ENCODE results near the gene C3orf20. TPM values are rescaled to one million over a fixed set of nuclear protein-coding genes. Genes with fewer than 3 reads are reported as not detected.

Gene C3orf20
- total and polyA plus RNA-seq, 9 of the 15 experiments (the other 6 are each of a cell fraction or from before 2014, with no cell fraction given): 0.04 TPM; not detected in 8

DNA sequence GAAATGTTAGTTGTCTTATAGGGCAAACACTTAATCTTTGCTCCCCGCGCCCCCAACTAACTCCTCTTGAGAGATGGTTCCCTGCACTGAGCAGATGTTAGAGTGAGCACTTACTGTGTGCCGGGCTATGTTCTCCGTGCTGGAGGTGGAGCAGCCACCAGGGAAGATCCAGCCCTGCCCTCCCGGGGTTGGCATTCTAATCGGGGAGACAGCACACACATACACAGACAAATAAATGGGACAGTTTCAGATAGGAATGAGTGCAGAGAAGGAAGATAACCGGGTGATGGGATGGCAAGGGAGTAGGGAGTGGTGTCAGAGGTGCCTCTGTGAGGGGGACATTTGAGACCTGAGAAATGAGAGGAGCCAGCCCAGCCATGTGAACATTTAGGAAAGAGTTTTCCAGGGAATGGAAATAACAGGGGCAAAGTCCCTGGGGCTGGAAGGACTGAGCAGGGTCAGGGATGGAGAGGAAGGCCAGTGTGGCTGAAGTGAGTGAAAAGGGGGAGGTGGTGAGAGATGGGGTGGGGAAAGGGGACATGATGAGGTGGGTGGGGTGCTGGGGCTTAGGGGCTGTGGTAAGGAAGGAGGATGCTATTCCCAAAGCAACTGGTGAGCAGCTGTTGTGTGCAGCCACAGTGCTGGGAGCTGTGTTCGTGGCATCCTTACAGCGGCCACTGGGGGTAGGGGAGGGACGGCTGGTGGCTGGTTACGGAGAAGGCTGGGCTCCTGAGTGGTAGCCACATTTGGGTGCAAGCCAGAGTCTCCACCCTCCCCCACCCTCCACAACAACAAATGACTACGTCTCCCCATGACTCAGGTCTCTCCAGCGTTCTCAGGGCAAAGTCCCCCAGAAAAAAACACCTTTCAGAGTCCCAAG is 128.4 kb downstream of the C3orf20 start (continued):
- peak; percentile 70 for TF ChIP-seq NFIC (IDR thresholded peaks at IDR 0.05)
- TF ChIP-seq GTF2A2 (tag; IDR thresholded peaks at IDR 0.05): no peak
- TF ChIP-seq, protein P1, sequence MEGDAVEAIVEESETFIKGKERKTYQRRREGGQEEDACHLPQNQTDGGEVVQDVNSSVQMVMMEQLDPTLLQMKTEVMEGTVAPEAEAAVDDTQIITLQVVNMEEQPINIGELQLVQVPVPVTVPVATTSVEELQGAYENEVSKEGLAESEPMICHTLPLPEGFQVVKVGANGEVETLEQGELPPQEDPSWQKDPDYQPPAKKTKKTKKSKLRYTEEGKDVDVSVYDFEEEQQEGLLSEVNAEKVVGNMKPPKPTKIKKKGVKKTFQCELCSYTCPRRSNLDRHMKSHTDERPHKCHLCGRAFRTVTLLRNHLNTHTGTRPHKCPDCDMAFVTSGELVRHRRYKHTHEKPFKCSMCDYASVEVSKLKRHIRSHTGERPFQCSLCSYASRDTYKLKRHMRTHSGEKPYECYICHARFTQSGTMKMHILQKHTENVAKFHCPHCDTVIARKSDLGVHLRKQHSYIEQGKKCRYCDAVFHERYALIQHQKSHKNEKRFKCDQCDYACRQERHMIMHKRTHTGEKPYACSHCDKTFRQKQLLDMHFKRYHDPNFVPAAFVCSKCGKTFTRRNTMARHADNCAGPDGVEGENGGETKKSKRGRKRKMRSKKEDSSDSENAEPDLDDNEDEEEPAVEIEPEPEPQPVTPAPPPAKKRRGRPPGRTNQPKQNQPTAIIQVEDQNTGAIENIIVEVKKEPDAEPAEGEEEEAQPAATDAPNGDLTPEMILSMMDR (IDR thresholded peaks at IDR 0.05 in 2 of 3, conservative IDR thresholded peaks at IDR 0.05 in 1 of 3; ENCODE audit: insufficient read depth in 2 of 3, low read depth in 1 of 3, low read length in 3 of 3): 0 out of 6 replicates have a peak, but pooled peaks of 1 of the 3 experiments have one; percentile 6
- TF ChIP-seq, protein P2, sequence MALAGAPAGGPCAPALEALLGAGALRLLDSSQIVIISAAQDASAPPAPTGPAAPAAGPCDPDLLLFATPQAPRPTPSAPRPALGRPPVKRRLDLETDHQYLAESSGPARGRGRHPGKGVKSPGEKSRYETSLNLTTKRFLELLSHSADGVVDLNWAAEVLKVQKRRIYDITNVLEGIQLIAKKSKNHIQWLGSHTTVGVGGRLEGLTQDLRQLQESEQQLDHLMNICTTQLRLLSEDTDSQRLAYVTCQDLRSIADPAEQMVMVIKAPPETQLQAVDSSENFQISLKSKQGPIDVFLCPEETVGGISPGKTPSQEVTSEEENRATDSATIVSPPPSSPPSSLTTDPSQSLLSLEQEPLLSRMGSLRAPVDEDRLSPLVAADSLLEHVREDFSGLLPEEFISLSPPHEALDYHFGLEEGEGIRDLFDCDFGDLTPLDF (CRISPR knock-in tag; IDR thresholded peaks at IDR 0.05): no peak
- no peak for TF ChIP-seq FOXA1 (IDR thresholded peaks at IDR 0.05; ENCODE audit: borderline replicate concordance)
- peak; percentile 31; the same call in 1 of the 2 replicates for TF ChIP-seq NFE2 (IDR thresholded peaks at IDR 0.05; ENCODE audit: low read depth)
- TF ChIP-seq, protein P3, sequence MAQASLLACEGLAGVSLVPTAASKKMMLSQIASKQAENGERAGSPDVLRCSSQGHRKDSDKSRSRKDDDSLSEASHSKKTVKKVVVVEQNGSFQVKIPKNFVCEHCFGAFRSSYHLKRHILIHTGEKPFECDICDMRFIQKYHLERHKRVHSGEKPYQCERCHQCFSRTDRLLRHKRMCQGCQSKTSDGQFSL (CRISPR knock-in tag; IDR thresholded peaks at IDR 0.05): no peak
- TF ChIP-seq, protein P3 (tag; IDR thresholded peaks at IDR 0.05): no peak
- TF ChIP-seq, protein P4, sequence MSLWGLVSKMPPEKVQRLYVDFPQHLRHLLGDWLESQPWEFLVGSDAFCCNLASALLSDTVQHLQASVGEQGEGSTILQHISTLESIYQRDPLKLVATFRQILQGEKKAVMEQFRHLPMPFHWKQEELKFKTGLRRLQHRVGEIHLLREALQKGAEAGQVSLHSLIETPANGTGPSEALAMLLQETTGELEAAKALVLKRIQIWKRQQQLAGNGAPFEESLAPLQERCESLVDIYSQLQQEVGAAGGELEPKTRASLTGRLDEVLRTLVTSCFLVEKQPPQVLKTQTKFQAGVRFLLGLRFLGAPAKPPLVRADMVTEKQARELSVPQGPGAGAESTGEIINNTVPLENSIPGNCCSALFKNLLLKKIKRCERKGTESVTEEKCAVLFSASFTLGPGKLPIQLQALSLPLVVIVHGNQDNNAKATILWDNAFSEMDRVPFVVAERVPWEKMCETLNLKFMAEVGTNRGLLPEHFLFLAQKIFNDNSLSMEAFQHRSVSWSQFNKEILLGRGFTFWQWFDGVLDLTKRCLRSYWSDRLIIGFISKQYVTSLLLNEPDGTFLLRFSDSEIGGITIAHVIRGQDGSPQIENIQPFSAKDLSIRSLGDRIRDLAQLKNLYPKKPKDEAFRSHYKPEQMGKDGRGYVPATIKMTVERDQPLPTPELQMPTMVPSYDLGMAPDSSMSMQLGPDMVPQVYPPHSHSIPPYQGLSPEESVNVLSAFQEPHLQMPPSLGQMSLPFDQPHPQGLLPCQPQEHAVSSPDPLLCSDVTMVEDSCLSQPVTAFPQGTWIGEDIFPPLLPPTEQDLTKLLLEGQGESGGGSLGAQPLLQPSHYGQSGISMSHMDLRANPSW (CRISPR knock-in tag; IDR thresholded peaks at IDR 0.05): no peak
